Astrocyte (in vitro differentiated cells and primary cell): ENCODE measurements around the gene PRRT1B.

Experiments
- CTCF ChIP-seq: IDR thresholded peaks from 2 replicates; pipeline ENCODE4 v1.5.1; 2011; ENCODE audit warnings: low read depth, mild to moderate bottlenecking, inconsistent platforms, low read length, moderate library complexity; ENCODE audit not compliant: insufficient read depth
- EZH2 ChIP-seq: IDR thresholded peaks from 2 replicates; pipeline ENCODE4 v1.6.1; 2012; ENCODE audit warnings: mild to moderate bottlenecking, low read length, inconsistent platforms; ENCODE audit not compliant: insufficient read depth

GRCh38 chr9:131513177-131513576 is 32.1 kb upstream of the PRRT1B start:
- no peak for TF ChIP-seq CTCF
- TF ChIP-seq EZH2, result no peak
